HepG2 (cell line): ENCODE data around the gene PIR.

Experiments used
- BORCS8-MEF2B ChIP-seq: sonication (generic); formaldehyde crosslinking; IDR thresholded peaks from 2 replicates; pipeline ENCODE4 v1.8.0; 2022; ENCODE audit warnings: mild to moderate bottlenecking, missing genetic modification reagents
- CREB1 ChIP-seq, 2 experiments: fragments of 450-650 bp in 1 of 2; IDR thresholded peaks; 2 replicates each; pipeline ENCODE4 v1.6.1; 2016 to 2017; ENCODE audit warnings: control low read depth in 1 of 2, mild to moderate bottlenecking in 1 of 2, missing compliant biosample characterization in 1 of 2, missing genetic modification characterization in 1 of 2
- ETV6 ChIP-seq: sonication (generic); formaldehyde crosslinking; conservative IDR thresholded peaks from 2 replicates; pipeline ENCODE4 v1.4.0; 2020; ENCODE audit warnings: missing genetic modification reagents
- FOSL1 ChIP-seq: sonication (generic); formaldehyde crosslinking; IDR thresholded peaks from 2 replicates; pipeline ENCODE4 v1.9.0; 2021; ENCODE audit warnings: missing genetic modification reagents, borderline replicate concordance
- FOXK2 ChIP-seq: fragments of 450-650 bp; IDR thresholded peaks from 2 replicates; pipeline ENCODE4 v1.6.1; 2016
- GABPB1 ChIP-seq: IDR thresholded peaks from 2 replicates; pipeline ENCODE4 v1.6.1; 2016; ENCODE audit warnings: mild to moderate bottlenecking, missing genetic modification reagents, moderate library complexity, missing compliant biosample characterization
- HNRNPUL1 ChIP-seq: fragments of 200-400 bp; formaldehyde crosslinking; IDR thresholded peaks from 2 replicates; pipeline ENCODE4 v1.6.1; 2017; ENCODE audit warnings: low read depth, mild to moderate bottlenecking, low read length, moderate library complexity
- SRSF9 ChIP-seq: fragments of 200-400 bp; formaldehyde crosslinking; IDR thresholded peaks from 2 replicates; pipeline ENCODE4 v1.6.1; 2018; ENCODE audit warnings: borderline replicate concordance, mild to moderate bottlenecking, low read depth, low read length; ENCODE audit not compliant: insufficient read depth, poor library complexity, severe bottlenecking
- YY1 ChIP-seq: IDR thresholded peaks from 2 replicates; pipeline ENCODE4 v1.6.1; 2011; ENCODE audit warnings: low read length, low read depth, moderate library complexity, mild to moderate bottlenecking; ENCODE audit not compliant: insufficient read depth, insufficient replicate concordance
- ZNF782 ChIP-seq: sonication (generic); formaldehyde crosslinking; IDR thresholded peaks from 2 replicates; pipeline ENCODE4 v1.4.0; 2020; ENCODE audit warnings: missing genetic modification reagents, mild to moderate bottlenecking, borderline replicate concordance
- TF ChIP-seq, protein P1 (sequence below): sonication (generic); formaldehyde crosslinking; IDR thresholded peaks from 2 replicates; pipeline ENCODE4 v1.5.1; 2020; ENCODE audit warnings: mild to moderate bottlenecking, missing genetic modification reagents, moderate library complexity
- TF ChIP-seq, protein P2 (sequence below): sonication (generic); formaldehyde crosslinking; IDR thresholded peaks from 2 replicates; pipeline ENCODE4 v1.5.0; 2020; ENCODE audit warnings: mild to moderate bottlenecking, missing genetic modification reagents, moderate library complexity
- TF ChIP-seq, protein P3 (sequence below): IDR thresholded peaks from 2 replicates; pipeline ENCODE4 v1.6.1; 2016; ENCODE audit warnings: low read depth, missing genetic modification reagents, missing compliant biosample characterization

DNA sequence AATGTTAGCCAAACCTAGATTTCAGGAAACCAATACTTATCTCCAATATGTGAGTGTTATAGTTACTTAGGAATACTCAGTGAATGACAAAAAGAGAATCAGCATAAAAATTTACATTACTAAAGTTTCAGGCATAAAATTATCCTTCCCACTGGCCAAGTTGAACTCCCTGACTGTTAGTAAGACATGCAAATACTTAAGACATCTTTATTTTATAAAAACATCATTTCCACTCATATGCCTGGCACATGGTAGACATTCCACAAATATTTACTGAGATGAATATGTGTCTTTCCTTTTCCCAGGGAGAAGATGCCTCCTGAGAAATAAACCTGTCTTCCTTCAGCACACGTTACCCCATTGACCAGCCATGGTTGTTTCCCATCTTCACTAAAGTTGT, 116.2 kb downstream of the PIR start:
- TF ChIP-seq, protein P1, sequence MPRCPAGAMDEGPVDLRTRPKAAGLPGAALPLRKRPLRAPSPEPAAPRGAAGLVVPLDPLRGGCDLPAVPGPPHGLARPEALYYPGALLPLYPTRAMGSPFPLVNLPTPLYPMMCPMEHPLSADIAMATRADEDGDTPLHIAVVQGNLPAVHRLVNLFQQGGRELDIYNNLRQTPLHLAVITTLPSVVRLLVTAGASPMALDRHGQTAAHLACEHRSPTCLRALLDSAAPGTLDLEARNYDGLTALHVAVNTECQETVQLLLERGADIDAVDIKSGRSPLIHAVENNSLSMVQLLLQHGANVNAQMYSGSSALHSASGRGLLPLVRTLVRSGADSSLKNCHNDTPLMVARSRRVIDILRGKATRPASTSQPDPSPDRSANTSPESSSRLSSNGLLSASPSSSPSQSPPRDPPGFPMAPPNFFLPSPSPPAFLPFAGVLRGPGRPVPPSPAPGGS (CRISPR knock-in tag): no peak
- TF ChIP-seq ETV6 (CRISPR knock-in tag) (no peak), SRSF9 (no peak), ZNF782 (CRISPR knock-in tag) (no peak), HNRNPUL1 (no peak), FOSL1 (CRISPR knock-in tag) (no peak), GABPB1 (CRISPR knock-in tag) (no peak), CREB1 (IDR thresholded peaks at IDR 0.05) (no peak), CREB1 (CRISPR knock-in tag; IDR thresholded peaks at IDR 0.05) (no peak), YY1 (no peak), BORCS8-MEF2B (CRISPR knock-in tag) (no peak), FOXK2 (no peak)
- TF ChIP-seq, protein P2, sequence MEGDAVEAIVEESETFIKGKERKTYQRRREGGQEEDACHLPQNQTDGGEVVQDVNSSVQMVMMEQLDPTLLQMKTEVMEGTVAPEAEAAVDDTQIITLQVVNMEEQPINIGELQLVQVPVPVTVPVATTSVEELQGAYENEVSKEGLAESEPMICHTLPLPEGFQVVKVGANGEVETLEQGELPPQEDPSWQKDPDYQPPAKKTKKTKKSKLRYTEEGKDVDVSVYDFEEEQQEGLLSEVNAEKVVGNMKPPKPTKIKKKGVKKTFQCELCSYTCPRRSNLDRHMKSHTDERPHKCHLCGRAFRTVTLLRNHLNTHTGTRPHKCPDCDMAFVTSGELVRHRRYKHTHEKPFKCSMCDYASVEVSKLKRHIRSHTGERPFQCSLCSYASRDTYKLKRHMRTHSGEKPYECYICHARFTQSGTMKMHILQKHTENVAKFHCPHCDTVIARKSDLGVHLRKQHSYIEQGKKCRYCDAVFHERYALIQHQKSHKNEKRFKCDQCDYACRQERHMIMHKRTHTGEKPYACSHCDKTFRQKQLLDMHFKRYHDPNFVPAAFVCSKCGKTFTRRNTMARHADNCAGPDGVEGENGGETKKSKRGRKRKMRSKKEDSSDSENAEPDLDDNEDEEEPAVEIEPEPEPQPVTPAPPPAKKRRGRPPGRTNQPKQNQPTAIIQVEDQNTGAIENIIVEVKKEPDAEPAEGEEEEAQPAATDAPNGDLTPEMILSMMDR (CRISPR knock-in tag): no peak
- TF ChIP-seq, protein P3, sequence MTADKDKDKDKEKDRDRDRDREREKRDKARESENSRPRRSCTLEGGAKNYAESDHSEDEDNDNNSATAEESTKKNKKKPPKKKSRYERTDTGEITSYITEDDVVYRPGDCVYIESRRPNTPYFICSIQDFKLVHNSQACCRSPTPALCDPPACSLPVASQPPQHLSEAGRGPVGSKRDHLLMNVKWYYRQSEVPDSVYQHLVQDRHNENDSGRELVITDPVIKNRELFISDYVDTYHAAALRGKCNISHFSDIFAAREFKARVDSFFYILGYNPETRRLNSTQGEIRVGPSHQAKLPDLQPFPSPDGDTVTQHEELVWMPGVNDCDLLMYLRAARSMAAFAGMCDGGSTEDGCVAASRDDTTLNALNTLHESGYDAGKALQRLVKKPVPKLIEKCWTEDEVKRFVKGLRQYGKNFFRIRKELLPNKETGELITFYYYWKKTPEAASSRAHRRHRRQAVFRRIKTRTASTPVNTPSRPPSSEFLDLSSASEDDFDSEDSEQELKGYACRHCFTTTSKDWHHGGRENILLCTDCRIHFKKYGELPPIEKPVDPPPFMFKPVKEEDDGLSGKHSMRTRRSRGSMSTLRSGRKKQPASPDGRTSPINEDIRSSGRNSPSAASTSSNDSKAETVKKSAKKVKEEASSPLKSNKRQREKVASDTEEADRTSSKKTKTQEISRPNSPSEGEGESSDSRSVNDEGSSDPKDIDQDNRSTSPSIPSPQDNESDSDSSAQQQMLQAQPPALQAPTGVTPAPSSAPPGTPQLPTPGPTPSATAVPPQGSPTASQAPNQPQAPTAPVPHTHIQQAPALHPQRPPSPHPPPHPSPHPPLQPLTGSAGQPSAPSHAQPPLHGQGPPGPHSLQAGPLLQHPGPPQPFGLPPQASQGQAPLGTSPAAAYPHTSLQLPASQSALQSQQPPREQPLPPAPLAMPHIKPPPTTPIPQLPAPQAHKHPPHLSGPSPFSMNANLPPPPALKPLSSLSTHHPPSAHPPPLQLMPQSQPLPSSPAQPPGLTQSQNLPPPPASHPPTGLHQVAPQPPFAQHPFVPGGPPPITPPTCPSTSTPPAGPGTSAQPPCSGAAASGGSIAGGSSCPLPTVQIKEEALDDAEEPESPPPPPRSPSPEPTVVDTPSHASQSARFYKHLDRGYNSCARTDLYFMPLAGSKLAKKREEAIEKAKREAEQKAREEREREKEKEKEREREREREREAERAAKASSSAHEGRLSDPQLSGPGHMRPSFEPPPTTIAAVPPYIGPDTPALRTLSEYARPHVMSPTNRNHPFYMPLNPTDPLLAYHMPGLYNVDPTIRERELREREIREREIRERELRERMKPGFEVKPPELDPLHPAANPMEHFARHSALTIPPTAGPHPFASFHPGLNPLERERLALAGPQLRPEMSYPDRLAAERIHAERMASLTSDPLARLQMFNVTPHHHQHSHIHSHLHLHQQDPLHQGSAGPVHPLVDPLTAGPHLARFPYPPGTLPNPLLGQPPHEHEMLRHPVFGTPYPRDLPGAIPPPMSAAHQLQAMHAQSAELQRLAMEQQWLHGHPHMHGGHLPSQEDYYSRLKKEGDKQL (CRISPR knock-in tag): no peak
